Activated CD4-positive, alpha-beta T cell treated with anti-CD3 and anti-CD28 coated beads, Interleukin-2, amount 10 ng/mL, durations not matched to agents 7 days and 5 days (primary cell): ENCODE data around the gene TCP1. TPM values are rescaled to one million over a fixed set of nuclear protein-coding genes. Genes with fewer than 3 reads are reported as not detected.
"Not testable (repeated sequence)": the region's sequence is repeated elsewhere in the genome, so short reads cannot be mapped to it uniquely, and the experiment has no call there.

ENCODE experiments used
- CTCF ChIA-PET: fragments of 350-600 bp; sonication (Branson Sonifier 250); formaldehyde crosslinking; loops from one replicate; lab custom pipeline; 2021; ENCODE audit warnings: antibody characterized with exemption; lab: Charles Lee
- POLR2A ChIA-PET: fragments of 350-600 bp; sonication (Branson Sonifier 250); formaldehyde crosslinking; loops from one replicate; lab custom pipeline; 2021; ENCODE audit warnings: antibody characterized with exemption; lab: Charles Lee
- DNase-seq: peaks from one replicate; pipeline ENCODE4 v3.0.0-alpha.2; 2020
- H3K27ac Mint-ChIP-seq: one replicate; pipeline ENCODE4 v1.8.0; 2021; ENCODE audit warnings: mild to moderate bottlenecking, moderate library complexity, mixed read lengths
- H3K27me3 Mint-ChIP-seq: one replicate; pipeline ENCODE4 v1.8.0; 2021; ENCODE audit warnings: mixed read lengths
- H3K36me3 Mint-ChIP-seq: one replicate; pipeline ENCODE4 v1.8.0; 2021; ENCODE audit warnings: low read depth, mixed read lengths
- H3K4me1 Mint-ChIP-seq: one replicate; pipeline ENCODE4 v1.8.0; 2021; ENCODE audit warnings: mixed read lengths
- H3K4me3 Mint-ChIP-seq: one replicate; pipeline ENCODE4 v1.8.0; 2021; ENCODE audit warnings: mild to moderate bottlenecking, moderate library complexity, mixed read lengths
- H3K9me3 Mint-ChIP-seq: one replicate; pipeline ENCODE4 v1.8.0; 2021; ENCODE audit warnings: mixed read lengths
- total RNA-seq, 2 experiments: library from RNA; stranded (reverse); gene quantifications; one replicate each; pipeline ENCODE4 v1.2.3, GENCODE V29; 2021

Gene TCP1
- total RNA-seq, 2 experiments from 2014 or later: 192 to 209 TPM

DNA sequence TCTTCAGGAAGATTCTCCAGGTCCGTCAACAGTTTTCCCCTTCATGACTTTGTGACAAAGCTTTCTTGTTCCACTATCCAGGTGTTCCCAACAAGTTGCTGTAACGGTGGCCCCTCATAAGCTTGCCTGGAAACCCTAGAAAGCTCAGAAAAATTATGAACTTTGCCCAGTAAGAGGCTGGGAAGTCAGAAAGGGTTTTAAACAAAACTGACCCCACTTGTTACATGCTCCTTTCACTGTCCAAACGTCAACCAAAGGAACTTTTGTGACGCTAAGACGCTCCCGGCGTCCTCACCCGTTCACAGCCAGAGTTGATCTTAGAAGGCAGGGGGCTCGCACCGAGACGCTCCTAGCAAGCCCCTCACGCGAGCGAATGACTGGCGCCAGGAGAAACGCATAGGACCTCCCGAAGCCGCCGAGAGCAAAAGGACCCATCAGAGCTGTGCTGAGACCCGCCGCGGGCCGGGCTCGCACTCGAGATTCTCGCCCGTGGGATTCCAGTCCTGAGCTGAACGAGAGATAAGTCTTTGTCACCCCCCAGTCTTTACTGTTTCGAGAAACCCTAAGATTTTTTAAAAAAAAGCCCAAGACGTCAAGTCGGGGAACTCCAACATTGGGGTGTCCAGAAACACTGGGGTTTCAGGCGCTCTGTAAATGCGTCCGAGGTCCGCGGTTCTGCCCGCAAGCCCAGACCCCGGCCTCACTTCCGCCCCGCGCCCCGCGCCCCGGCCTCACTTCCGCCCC is 28.1 kb downstream of the TCP1 start:
- POLR2A ChIA-PET: interaction anchor here (1.0 kb wide), 1 partner anchor 29 kb away, joined by 6 read pairs; the partner anchor contains the start of genes MRPL18 and TCP1
- Mint-ChIP-seq H3K36me3 (peaks cover 49% of the 10 kb centered on the region), H3K9me3 (no peaks in the 10 kb centered on the region), H3K27ac (peak overlapping the region; percentile 94), H3K4me3 (peak overlapping the region; percentile 85), H3K27me3 (no peaks in the 10 kb centered on the region), H3K4me1 (peaks cover 39% of the 10 kb centered on the region)
- DNase-seq: peak; percentile 30
- CTCF ChIA-PET: interaction anchor here (1.0 to 1.2 kb wide), 2 partner anchors 18 to 27 kb away, joined by 4 to 5 read pairs; no protein-coding TSS in a partner anchor

DNA sequence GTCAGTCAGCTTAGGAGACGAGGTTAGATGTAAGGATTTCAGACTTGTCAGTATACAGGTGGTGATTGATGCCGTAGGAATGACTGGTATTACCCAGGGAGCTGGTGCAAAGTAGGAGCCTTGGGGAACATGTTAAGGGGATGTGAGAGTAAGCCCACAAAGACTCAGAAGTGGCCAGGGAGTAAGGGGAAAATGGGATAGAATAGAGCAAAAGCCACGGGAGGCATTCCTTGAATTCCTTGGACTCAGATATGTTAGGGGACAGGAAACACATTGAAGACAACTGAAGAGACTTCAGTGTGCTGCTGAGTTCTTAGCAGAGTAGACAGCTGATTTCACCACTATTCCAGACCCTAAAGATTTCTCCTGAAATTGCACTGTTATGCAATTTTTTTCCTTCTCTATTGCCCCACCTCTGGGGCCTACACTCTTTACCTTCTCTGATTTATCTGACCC is 28.8 kb downstream of the TCP1 start:
- Mint-ChIP-seq H3K27me3 (no peaks in the 10 kb centered on the region), H3K4me1 (peaks cover 37% of the 10 kb centered on the region), H3K36me3 (peaks cover 50% of the 10 kb centered on the region), H3K27ac (peak overlapping the region; percentile 94), H3K4me3 (peak overlapping the region; percentile 85), H3K9me3 (no peaks in the 10 kb centered on the region)
- POLR2A ChIA-PET: no interaction called here
- DNase-seq: no peak
- CTCF ChIA-PET: interaction anchor here (1.0 to 1.2 kb wide), 3 partner anchors 17 to 69 kb away, joined by 4 to 5 read pairs (median 4); no protein-coding TSS in a partner anchor

DNA sequence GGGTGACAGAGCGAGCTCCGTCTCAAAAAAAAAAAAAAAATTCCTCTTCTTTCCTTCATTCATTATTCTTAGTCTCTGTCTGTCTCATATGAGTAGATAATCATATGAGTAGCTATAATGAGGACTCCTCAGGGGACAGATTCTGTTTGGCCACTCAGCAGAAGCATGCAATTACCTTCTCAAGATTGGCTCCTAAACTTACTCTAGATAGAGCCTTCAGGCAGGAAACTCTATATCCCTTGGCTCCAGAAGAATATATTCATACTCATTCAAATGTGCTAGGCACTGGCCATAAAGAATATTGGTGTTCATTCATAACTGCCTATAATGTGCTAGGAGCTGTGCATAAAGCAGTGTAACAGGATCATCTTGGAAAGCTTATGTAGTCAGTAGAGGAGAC is 29.8 kb downstream of the TCP1 start:
- H3K27me3 Mint-ChIP-seq: no peaks in the 10 kb centered on the region
- peak overlapping the region; percentile 26 for H3K27ac Mint-ChIP-seq
- no peak overlapping the region for H3K4me3 Mint-ChIP-seq
- no peaks in the 10 kb centered on the region for H3K9me3 Mint-ChIP-seq
- ChIA-PET POLR2A (no interaction called here), CTCF (interaction anchor here (0.9 to 1.2 kb wide), 3 partner anchors 33 to 313 kb away, joined by 3 to 5 read pairs (median 4); no protein-coding TSS in a partner anchor)
- peaks cover 53% of the 10 kb centered on the region for H3K36me3 Mint-ChIP-seq
- H3K4me1 Mint-ChIP-seq: peaks cover 34% of the 10 kb centered on the region
- DNase-seq: no peak

DNA sequence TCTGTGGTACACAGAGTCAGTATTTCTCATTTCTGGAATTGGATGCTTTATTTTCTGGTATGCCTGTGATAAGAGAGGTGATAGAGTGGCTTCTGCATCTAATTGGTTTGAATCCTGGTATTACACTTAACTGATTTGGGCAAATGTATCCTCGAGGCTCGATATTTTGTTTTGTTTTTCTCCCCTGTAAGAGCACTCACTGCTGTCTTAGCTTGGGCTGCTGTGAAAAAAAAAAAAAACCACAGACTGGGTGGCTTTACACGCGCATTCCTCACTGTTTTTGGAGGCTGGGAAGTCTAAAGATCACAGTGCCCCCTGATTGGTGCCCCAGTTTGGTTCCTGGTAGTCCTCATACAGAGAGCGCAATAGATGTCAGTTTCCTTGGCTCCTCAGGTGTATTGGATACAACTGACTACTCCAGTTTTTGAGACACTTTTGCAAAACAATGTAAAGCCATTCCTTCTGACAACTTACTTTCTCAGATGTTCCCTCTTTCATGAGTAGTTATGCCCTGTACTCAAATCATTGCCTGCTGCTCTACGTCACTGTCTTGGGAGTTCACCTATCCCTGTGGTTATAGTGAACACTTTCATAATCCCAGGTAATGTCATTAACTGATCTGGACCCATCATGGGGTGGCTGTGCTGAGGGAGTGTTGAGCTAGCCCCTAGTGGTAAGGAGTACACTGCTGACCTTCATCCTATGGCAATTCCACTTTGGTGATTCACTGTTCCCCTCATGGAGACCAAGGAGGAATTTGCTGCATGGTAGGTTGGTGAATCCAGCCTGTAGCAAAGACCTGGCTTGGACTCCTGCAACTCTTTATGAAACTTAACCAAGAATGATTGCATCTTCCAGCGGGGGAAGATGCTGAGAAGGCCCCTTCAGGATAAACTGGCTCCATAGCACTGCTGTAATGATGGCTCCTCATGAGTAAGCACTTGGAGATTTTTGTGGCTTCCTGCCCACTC is 31.1 kb downstream of the TCP1 start:
- H3K27ac Mint-ChIP-seq: peak overlapping the region; percentile 20
- H3K36me3 Mint-ChIP-seq: peaks cover 58% of the 10 kb centered on the region
- POLR2A ChIA-PET: no interaction called here
- DNase-seq: no peak
- H3K4me1 Mint-ChIP-seq: peaks cover 29% of the 10 kb centered on the region
- CTCF ChIA-PET: no interaction called here
- no peaks in the 10 kb centered on the region for H3K9me3 Mint-ChIP-seq
- no peaks in the 10 kb centered on the region for H3K27me3 Mint-ChIP-seq
- no peak overlapping the region for H3K4me3 Mint-ChIP-seq

DNA sequence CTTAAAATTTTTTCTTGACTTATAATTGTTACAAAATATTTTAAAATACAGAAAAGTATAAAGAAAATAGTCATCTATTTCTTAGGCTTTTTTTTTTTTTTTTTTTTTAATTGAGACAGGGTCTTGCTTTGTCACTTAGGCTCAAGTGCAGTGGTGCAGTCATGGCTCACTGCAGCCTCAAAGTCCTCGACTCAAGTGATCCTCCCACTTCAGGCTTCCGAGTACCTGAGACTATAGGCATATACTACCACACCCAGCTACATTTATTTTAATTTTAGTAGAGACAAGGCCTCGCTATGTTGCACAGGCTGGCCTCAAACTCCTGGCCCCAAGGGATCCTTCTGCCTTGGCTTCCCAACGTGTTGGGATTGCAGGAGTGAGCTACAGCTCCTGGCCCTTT is 32.9 kb downstream of the TCP1 start:
- H3K36me3 Mint-ChIP-seq: peaks cover 59% of the 10 kb centered on the region
- CTCF ChIA-PET: interaction anchor here (1.0 kb wide), 1 partner anchor 29 kb away, joined by 3 read pairs; the partner anchor contains the start of gene WTAP
- POLR2A ChIA-PET: no interaction called here

DNA sequence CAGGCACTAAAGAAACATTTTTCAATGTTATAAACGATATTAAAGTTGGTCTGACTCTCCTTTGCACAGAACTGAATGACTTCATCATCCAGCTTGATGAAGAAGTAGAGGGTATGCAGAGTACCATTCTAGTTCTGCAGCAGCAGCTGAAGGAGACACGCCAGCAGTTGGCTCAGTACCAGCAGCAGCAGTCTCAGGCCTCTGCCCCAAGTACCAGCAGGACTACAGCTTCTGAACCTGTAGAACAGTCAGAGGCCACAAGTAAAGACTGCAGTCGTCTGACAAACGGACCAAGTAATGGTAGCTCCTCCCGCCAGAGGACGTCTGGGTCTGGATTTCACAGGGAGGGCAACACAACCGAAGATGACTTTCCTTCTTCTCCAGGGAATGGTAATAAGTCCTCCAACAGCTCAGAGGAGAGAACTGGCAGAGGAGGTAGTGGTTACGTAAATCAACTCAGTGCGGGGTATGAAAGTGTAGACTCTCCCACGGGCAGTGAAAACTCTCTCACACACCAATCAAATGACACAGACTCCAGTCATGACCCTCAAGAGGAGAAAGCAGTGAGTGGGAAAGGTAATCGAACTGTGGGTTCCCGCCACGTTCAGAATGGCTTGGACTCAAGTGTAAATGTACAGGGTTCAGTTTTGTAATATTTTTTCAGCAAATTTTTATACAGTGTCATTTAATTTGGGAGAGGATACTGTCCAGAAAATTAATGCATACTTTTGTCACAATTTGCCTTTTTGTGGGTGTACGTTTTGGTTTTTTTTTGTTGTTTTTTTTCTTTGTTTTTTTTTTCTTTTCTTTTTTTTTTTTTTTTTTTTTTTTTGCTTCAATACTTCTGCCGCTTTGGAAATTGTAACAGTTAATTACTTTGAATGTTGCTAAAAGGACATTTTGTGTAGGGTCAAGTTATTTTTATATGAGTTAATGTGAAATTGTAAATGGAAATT is 34.2 kb downstream of the TCP1 start:
- no peak overlapping the region for H3K4me3 Mint-ChIP-seq
- CTCF ChIA-PET: interaction anchor here (0.9 to 1.0 kb wide), 2 partner anchors 17 to 28 kb away, joined by 3 to 4 read pairs; partner anchors contain the start of gene WTAP
- H3K27me3 Mint-ChIP-seq: no peaks in the 10 kb centered on the region
- H3K36me3 Mint-ChIP-seq: peaks cover 57% of the 10 kb centered on the region
- POLR2A ChIA-PET: no interaction called here
- no peak overlapping the region for H3K27ac Mint-ChIP-seq
- no peak for DNase-seq
- peaks cover 12% of the 10 kb centered on the region for H3K4me1 Mint-ChIP-seq
- H3K9me3 Mint-ChIP-seq: no peaks in the 10 kb centered on the region

More for the DNA sequence above, 32.9 kb downstream of the TCP1 start:
- Mint-ChIP-seq H3K4me1 (peaks cover 23% of the 10 kb centered on the region), H3K9me3 (no peaks in the 10 kb centered on the region), H3K4me3 (no peak overlapping the region), H3K27ac (no peak overlapping the region), H3K27me3 (no peaks in the 10 kb centered on the region)
- no peak for DNase-seq

GRCh38 chr6:159754401-159754800 is 35.0 kb downstream of the TCP1 start:
- Mint-ChIP-seq H3K4me1 (peaks cover 7% of the 10 kb centered on the region), H3K9me3 (no peaks in the 10 kb centered on the region), H3K36me3 (peaks cover 59% of the 10 kb centered on the region), H3K27me3 (no peaks in the 10 kb centered on the region), H3K27ac (no peak overlapping the region), H3K4me3 (no peak overlapping the region)
- POLR2A ChIA-PET: no interaction called here
- CTCF ChIA-PET: no interaction called here
- no peak for DNase-seq

DNA sequence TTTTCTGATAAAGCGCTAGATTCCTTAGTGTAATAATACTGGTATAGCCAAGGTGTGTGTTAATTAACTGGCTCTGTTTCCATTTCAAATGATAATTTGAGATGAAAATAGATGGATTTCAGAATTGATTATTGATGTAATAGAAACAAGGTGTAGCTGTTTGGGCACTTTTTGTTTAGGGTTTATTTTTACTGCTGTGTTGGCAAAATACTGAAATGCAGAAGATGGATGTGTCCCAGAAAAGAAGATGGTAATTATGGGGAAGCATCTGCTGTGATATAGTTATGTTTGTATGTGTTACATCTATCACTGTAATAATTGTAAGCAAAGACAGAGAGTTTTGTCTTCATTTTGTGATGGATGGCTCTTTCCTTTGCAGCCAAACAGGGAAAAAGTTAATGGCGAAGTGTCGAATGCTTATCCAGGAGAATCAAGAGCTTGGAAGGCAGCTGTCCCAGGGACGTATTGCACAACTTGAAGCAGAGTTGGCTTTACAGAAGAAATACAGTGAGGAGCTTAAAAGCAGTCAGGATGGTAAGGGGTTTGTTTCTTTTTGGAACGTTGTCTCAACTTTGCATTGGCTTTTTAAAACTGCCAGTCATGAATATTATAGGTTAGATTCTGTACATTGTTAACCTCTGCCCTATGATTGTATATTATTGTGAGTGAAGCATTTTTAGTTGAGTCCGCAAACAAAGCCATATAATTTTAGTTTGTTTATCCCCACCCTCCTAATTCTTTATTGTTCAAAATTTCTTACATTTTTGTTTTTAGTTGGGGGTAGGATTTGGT is 36.1 kb downstream of the TCP1 start:
- no peak for DNase-seq
- peaks cover 2% of the 10 kb centered on the region for H3K4me1 Mint-ChIP-seq
- no peaks in the 10 kb centered on the region for H3K27me3 Mint-ChIP-seq
- peak overlapping the region; percentile 9 for H3K27ac Mint-ChIP-seq
- H3K4me3 Mint-ChIP-seq: no peak overlapping the region
- ChIA-PET POLR2A (no interaction called here), CTCF (interaction anchor here (0.6 to 1.4 kb wide), 2 partner anchors 11 to 141 kb away, joined by 4 read pairs; no protein-coding TSS in a partner anchor)
- peaks cover 65% of the 10 kb centered on the region for H3K36me3 Mint-ChIP-seq
- H3K9me3 Mint-ChIP-seq: no peaks in the 10 kb centered on the region

DNA sequence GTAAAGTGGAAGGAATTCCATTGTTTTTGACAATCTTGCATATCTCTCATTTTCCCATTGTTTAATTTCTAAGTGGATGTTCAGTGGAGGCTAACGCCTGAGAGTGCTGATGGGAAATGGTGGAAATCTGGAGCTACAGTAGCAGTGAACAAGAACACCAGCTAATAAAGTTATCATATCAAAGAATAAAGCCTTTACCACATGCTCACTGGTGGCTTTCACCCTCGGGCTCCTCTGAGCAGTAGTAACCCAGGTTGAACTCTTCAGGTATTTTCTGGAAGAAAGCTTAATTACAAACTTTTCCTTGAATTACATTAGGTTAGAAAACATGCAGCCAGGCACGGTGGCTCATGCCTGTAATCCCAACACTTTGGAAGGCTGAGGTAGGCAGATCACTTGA is 38.0 kb downstream of the TCP1 start:
- Mint-ChIP-seq H3K27me3 (no peaks in the 10 kb centered on the region), H3K27ac (no peak overlapping the region), H3K4me3 (no peak overlapping the region), H3K4me1 (no peaks in the 10 kb centered on the region), H3K9me3 (no peaks in the 10 kb centered on the region), H3K36me3 (peaks cover 56% of the 10 kb centered on the region)
- CTCF ChIA-PET: interaction anchor here (0.7 kb wide), 1 partner anchor 14 kb away, joined by 3 read pairs; no protein-coding TSS in a partner anchor
- POLR2A ChIA-PET: no interaction called here
- DNase-seq: no peak

GRCh38 chr6:159748127-159748526 is 41.3 kb downstream of the TCP1 start:
- CTCF ChIA-PET: not testable (repeated sequence)
- POLR2A ChIA-PET: interaction anchor here (0.6 kb wide), 1 partner anchor 33 kb away, joined by 3 read pairs; no protein-coding TSS in a partner anchor
- H3K36me3 Mint-ChIP-seq: peaks cover 57% of the 10 kb centered on the region

GRCh38 chr6:159746759-159747158 is 42.6 kb downstream of the TCP1 start:
- DNase-seq: no peak
- no peak overlapping the region for H3K4me3 Mint-ChIP-seq
- no peaks in the 10 kb centered on the region for H3K27me3 Mint-ChIP-seq
- H3K4me1 Mint-ChIP-seq: peaks cover 3% of the 10 kb centered on the region
- H3K27ac Mint-ChIP-seq: no peak overlapping the region
- ChIA-PET POLR2A (no interaction called here), CTCF (interaction anchor here (1.1 kb wide), 1 partner anchor 16 kb away, joined by 4 read pairs; no protein-coding TSS in a partner anchor)
- peaks cover 61% of the 10 kb centered on the region for H3K36me3 Mint-ChIP-seq
- H3K9me3 Mint-ChIP-seq: no peaks in the 10 kb centered on the region

More at GRCh38 chr6:159748127-159748526, 41.3 kb downstream of the TCP1 start:
- H3K4me3 Mint-ChIP-seq, H3K9me3 Mint-ChIP-seq, H3K4me1 Mint-ChIP-seq, H3K27me3 Mint-ChIP-seq, DNase-seq, H3K27ac Mint-ChIP-seq: not testable (repeated sequence)
